ENCODE results near the gene STAG3. TPM values are rescaled to one million over a fixed set of nuclear protein-coding genes. Genes with fewer than 3 reads are reported as not detected.
"Not testable (repeated sequence)": the region's sequence is repeated elsewhere in the genome, so short reads cannot be mapped to it uniquely, and the experiment has no call there.

The STAG3 gene
- total RNA-seq, 4 donors from 2014 or later = 0.49 to 2.5 TPM; not detected in 2

DNA sequence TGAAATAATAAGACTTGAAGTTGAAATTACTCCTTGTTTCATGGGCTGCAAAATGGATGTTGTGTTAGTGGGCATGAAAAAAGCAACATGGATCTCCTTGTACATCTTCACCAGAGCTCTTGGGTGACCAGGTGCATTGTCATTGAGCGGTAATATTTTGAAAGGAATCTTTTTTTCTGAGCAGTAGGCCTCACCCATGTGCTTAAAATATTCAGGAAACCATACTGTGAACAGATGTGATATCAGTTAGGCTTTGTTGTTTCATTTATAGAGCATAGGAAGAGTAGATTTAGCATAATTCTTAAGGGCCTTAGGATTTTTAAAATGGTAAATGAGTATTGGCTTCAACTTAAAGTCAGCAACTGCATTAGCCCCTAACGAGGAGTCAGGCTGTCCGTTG, 15.3 kb downstream of the STAG3 start:
- intact Hi-C loops (cut with DNase I; ENCODE audit: low total_unique reads) = no loop called here
- Histone ChIP-seq H3K4me3 (no peak overlapping the region), H3K9me3 (no peaks in the 10 kb centered on the region), H3K27me3 (no peaks in the 10 kb centered on the region), H3K27ac (no peak overlapping the region), H3K36me3 (no peaks in the 10 kb centered on the region), H3K4me1 (no peaks in the 10 kb centered on the region)
- TF ChIP-seq POLR2A (IDR thresholded peaks at IDR 0.05) = no peak
- TF ChIP-seq, protein P1, sequence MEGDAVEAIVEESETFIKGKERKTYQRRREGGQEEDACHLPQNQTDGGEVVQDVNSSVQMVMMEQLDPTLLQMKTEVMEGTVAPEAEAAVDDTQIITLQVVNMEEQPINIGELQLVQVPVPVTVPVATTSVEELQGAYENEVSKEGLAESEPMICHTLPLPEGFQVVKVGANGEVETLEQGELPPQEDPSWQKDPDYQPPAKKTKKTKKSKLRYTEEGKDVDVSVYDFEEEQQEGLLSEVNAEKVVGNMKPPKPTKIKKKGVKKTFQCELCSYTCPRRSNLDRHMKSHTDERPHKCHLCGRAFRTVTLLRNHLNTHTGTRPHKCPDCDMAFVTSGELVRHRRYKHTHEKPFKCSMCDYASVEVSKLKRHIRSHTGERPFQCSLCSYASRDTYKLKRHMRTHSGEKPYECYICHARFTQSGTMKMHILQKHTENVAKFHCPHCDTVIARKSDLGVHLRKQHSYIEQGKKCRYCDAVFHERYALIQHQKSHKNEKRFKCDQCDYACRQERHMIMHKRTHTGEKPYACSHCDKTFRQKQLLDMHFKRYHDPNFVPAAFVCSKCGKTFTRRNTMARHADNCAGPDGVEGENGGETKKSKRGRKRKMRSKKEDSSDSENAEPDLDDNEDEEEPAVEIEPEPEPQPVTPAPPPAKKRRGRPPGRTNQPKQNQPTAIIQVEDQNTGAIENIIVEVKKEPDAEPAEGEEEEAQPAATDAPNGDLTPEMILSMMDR (IDR thresholded peaks at IDR 0.05) = no peak
- DNase-seq = no peak

DNA sequence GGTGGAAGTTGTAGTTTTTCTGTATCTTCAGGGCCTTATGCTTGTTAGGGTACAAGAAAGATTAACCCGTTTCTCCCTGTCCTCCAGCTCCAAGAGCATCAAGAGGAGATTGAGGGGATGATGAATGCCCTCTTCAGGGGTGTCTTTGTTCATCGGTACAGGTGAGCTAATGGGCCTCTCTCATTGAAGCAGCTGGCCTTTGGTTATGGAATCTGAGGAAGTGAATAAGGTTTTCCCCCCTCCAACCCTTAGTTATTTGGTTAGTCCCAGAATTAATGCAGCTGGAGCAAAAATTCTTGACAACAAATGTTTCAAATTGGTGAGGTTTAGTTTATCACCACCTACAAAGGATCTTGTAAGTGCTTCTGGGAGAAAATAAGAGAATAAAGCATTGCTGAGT, 17.5 kb downstream of the STAG3 start:
- Histone ChIP-seq H3K27me3 (no peaks in the 10 kb centered on the region), H3K4me1 (no peaks in the 10 kb centered on the region), H3K9me3 (no peaks in the 10 kb centered on the region), H3K27ac (no peak overlapping the region), H3K4me3 (no peak overlapping the region), H3K36me3 (no peaks in the 10 kb centered on the region)
- DNase-seq = no peak
- intact Hi-C loops (cut with DNase I; ENCODE audit: low total_unique reads) = no loop called here
- TF ChIP-seq, protein P1 (IDR thresholded peaks at IDR 0.05) = no peak
- TF ChIP-seq POLR2A (IDR thresholded peaks at IDR 0.05) = no peak

DNA sequence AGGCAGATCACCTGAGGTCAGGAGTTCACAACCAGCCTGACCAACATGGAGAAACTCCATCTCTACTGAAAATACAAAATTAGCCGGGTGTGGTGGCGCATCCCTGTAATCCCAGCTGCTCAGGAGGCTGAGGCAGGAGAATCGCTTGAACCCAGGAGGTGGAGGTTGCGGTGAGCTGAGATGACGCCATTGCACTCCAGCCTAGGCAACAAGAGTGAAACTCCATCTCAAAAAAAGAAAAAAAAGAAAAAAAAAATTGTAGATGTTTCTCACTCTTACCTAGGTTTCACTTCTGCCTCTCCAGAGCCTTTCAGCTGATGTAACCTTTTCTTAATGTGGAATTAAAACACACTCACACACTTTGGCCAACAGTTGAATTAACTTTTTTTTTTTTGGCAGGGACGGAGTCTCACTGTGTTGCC, 18.2 kb downstream of the STAG3 start:
- H3K36me3 ChIP-seq; H3K27ac ChIP-seq; DNase-seq; H3K9me3 ChIP-seq; intact Hi-C loops (cut with DNase I; ENCODE audit: low total_unique reads); H3K4me1 ChIP-seq; H3K4me3 ChIP-seq; H3K27me3 ChIP-seq: not testable (repeated sequence)

DNA sequence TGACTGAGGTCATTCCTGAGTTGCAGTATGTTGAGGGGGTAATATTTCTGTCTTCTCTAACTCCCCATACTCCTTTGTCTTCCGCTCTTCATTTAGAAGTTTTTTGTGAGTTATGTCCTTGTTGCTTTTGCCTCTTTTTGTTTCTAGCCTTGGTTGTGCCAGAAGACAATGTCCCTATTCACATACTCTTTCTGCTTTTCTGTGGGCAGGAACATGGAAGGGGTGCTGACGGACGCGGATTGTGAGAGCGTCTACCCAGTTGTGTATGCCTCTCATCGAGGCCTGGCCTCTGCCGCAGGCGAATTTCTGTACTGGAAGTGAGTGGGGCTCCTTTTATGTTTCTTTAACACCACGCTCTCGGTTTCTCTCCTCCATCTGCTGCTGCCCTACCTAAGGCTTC, 20.5 kb downstream of the STAG3 start:
- no peak for DNase-seq
- no peaks in the 10 kb centered on the region for H3K27me3 ChIP-seq
- intact Hi-C loops (cut with DNase I; ENCODE audit: low total_unique reads) = no loop called here
- no peaks in the 10 kb centered on the region for H3K4me1 ChIP-seq
- H3K4me3 ChIP-seq = no peak overlapping the region
- H3K36me3 ChIP-seq = no peaks in the 10 kb centered on the region
- no peaks in the 10 kb centered on the region for H3K9me3 ChIP-seq
- TF ChIP-seq POLR2A (IDR thresholded peaks at IDR 0.05) = no peak
- TF ChIP-seq, protein P1 (IDR thresholded peaks at IDR 0.05) = no peak
- H3K27ac ChIP-seq = no peak overlapping the region

DNA sequence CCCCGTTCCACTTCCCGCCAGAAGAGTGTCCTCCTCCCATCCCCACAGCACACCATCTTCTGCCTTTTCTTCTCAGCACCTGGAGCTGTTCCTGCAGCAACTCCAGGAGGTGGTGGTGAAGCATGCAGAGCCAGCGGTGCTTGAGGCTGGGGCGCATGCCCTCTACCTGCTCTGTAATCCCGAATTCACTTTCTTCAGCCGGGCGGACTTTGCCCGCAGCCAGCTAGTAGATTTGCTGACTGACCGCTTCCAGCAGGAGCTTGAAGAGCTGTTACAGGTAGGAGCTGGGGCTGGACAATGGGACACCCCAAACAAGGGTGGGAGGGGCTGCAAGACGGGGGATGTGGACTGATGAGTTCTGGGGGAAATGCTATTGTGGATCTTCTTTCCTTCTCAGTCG, 23.0 kb downstream of the STAG3 start:
- intact Hi-C loops (cut with DNase I; ENCODE audit: low total_unique reads) = no loop called here
- Histone ChIP-seq H3K4me1 (no peaks in the 10 kb centered on the region), H3K4me3 (no peak overlapping the region), H3K27ac (no peak overlapping the region), H3K36me3 (no peaks in the 10 kb centered on the region), H3K9me3 (no peaks in the 10 kb centered on the region), H3K27me3 (no peaks in the 10 kb centered on the region)
- TF ChIP-seq POLR2A (IDR thresholded peaks at IDR 0.05) = no peak
- TF ChIP-seq, protein P1 (IDR thresholded peaks at IDR 0.05) = no peak
- DNase-seq = no peak

DNA sequence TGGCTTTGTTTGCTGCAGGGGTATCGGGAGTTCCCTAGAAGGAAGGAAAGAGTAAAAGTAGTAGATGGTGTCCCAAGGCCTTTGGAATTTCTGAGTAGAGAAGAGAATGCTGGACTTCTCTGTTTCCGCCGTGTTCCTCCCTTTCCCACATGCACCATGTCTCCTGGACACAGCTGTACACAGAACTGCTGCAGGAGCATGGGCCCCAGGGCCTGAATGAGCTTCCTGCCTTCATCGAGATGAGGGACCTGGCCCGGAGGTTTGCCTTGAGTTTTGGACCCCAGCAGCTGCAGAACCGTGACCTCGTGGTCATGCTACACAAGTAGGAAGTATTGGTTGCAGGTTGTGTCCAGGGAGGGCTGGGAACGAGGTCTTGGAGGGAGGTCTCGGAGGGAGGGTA, 26.7 kb downstream of the STAG3 start:
- no peaks in the 10 kb centered on the region for H3K4me1 ChIP-seq
- intact Hi-C loops (cut with DNase I; ENCODE audit: low total_unique reads) = no loop called here
- H3K36me3 ChIP-seq = no peaks in the 10 kb centered on the region
- no peak overlapping the region for H3K4me3 ChIP-seq
- no peak overlapping the region for H3K27ac ChIP-seq
- DNase-seq = no peak
- no peaks in the 10 kb centered on the region for H3K27me3 ChIP-seq
- H3K9me3 ChIP-seq = no peaks in the 10 kb centered on the region
- TF ChIP-seq, protein P1 (IDR thresholded peaks at IDR 0.05) = no peak
- no peak for TF ChIP-seq POLR2A (IDR thresholded peaks at IDR 0.05)
